PC-3 (cell line): Measurements from ENCODE around the gene RB1. TPM values are rescaled to one million over a fixed set of nuclear protein-coding genes. Genes with fewer than 3 reads are reported as not detected.
"Not testable (repeated sequence)": the region's sequence is repeated elsewhere in the genome, so short reads cannot be mapped to it uniquely, and the experiment has no call there.

Experiments
- ATAC-seq: fragments of 200-7000 bp; cut with Tn5 transposase; 2 replicates; pipeline ENCODE4 v1.9.1; 2020; ENCODE audit warnings: mild to moderate bottlenecking, moderate library complexity
- BruUV-seq: library from RNA; stranded (reverse); fragments of 400-500 nt; replicated peaks from 2 replicates; lab custom pipeline; 2021; lab: Mats Ljungman, UMichigan
- CTCF ChIA-PET: fragments of 300-600 bp; sonication (Branson Sonifier 250); formaldehyde crosslinking; loops from one replicate; lab custom pipeline; 2022; ENCODE audit warnings: antibody characterized with exemption; lab: Charles Lee
- POLR2A ChIA-PET: fragments of 300-600 bp; sonication (Branson Sonifier 250); formaldehyde crosslinking; loops from one replicate; lab custom pipeline; 2022; ENCODE audit warnings: antibody characterized with exemption; ENCODE audit not compliant: unreplicated experiment; lab: Charles Lee
- DNase-seq: peaks from one replicate; pipeline ENCODE4 v3.0.0-alpha.2; 2015
- H2AFZ ChIP-seq: fragments of 300-600 bp; sonication (generic); 2 replicates; pipeline ENCODE4 v1.6.0; 2016; ENCODE audit warnings: antibody characterized with exemption, low read length
- H3F3A ChIP-seq: fragments of 300-600 bp; sonication (generic); one replicate; pipeline ENCODE4 v1.6.0; 2017; ENCODE audit warnings: antibody characterized with exemption, low read length, control low read depth, mild to moderate bottlenecking; ENCODE audit not compliant: unreplicated experiment
- H3K27ac ChIP-seq: fragments of 300-600 bp; sonication (generic); 2 replicates; pipeline ENCODE4 v1.5.1; 2016; ENCODE audit warnings: mild to moderate bottlenecking, low read length
- H3K27me3 ChIP-seq: fragments of 300-600 bp; sonication (generic); 2 replicates; pipeline ENCODE4 v1.6.1; 2016; ENCODE audit warnings: low read length, mixed read lengths
- H3K36me3 ChIP-seq: fragments of 300-600 bp; sonication (generic); 2 replicates; pipeline ENCODE4 v1.6.1; 2016; ENCODE audit warnings: low read depth, mixed run types, low read length, mixed read lengths
- H3K4me1 ChIP-seq: fragments of 300-600 bp; sonication (generic); 2 replicates; pipeline ENCODE4 v1.5.1; 2016; ENCODE audit warnings: low read length; ENCODE audit not compliant: insufficient read depth
- H3K4me2 ChIP-seq: fragments of 300-600 bp; sonication (generic); 2 replicates; pipeline ENCODE4 v1.6.0; 2016; ENCODE audit warnings: low read length
- H3K4me3 ChIP-seq: fragments of 300-600 bp; sonication (generic); 2 replicates; pipeline ENCODE4 v1.5.1; 2016; ENCODE audit warnings: mild to moderate bottlenecking, low read length, mixed read lengths
- H3K79me2 ChIP-seq: fragments of 300-600 bp; sonication (generic); 2 replicates; pipeline ENCODE4 v1.6.1; 2017; ENCODE audit warnings: low read length, mixed read lengths
- H3K9ac ChIP-seq: fragments of 300-600 bp; sonication (generic); 2 replicates; pipeline ENCODE4 v1.6.0; 2016; ENCODE audit warnings: mild to moderate bottlenecking, low read length
- H3K9me2 ChIP-seq: fragments of 300-600 bp; sonication (generic); replicated peaks from 2 replicates; pipeline ENCODE4 v1.6.1; 2016; ENCODE audit warnings: mixed run types, low read length, mixed read lengths
- H3K9me3 ChIP-seq: fragments of 300-600 bp; sonication (generic); 2 replicates; pipeline ENCODE4 v1.6.1; 2016; ENCODE audit warnings: low read length, mixed read lengths
- H4K20me1 ChIP-seq: fragments of 300-600 bp; sonication (generic); 2 replicates; pipeline ENCODE4 v1.6.1; 2016; ENCODE audit warnings: low read length, mixed read lengths
- CTCF ChIP-seq: fragments of 300-600 bp; sonication (generic); conservative IDR thresholded peaks from 2 replicates; pipeline ENCODE4 v1.5.1; 2017; ENCODE audit warnings: antibody characterized with exemption, low read depth, mild to moderate bottlenecking, low read length
- EZH2 ChIP-seq: fragments of 300-600 bp; sonication (generic); IDR thresholded peaks from one replicate; pipeline ENCODE4 v1.6.1; 2017; ENCODE audit warnings: antibody characterized with exemption, mild to moderate bottlenecking, low read length; ENCODE audit not compliant: unreplicated experiment
- EZH2phosphoT487 ChIP-seq: fragments of 300-600 bp; sonication (generic); IDR thresholded peaks from 2 replicates; pipeline ENCODE4 v1.6.1; 2018; ENCODE audit warnings: mild to moderate bottlenecking, antibody characterized with exemption, low read length, borderline replicate concordance
- intact Hi-C: fragments of 100-400 bp; cut with micrococcal nuclease; formaldehyde crosslinking; loops from 2 replicates; pipeline ENCODE4 v1.9.0; 2023
- total RNA-seq: library from RNA; depleted of rRNA; stranded (reverse); fragments of >200 nt; gene quantifications from 2 replicates; pipeline ENCODE4 v1.2.3, GENCODE V29; 2014

The RB1 gene
- total RNA-seq, 1 experiment from 2014 or later, result 14.3 TPM

- H3K36me3 ChIP-seq, result no peaks in the 10 kb centered on the region; the same call in 1 of the 2 replicates
- no peaks in the 10 kb centered on the region for H4K20me1 ChIP-seq
- DNase-seq, result no peak
- H3K4me3 ChIP-seq, result no peak overlapping the region
- no peaks in the 10 kb centered on the region for H3K4me1 ChIP-seq
- H3K9me2 ChIP-seq, result no peaks in the 10 kb centered on the region
- ChIA-PET CTCF (no interaction called here), POLR2A (no interaction called here)
- ATAC-seq, result no peak
- no peak overlapping the region for H2AFZ ChIP-seq
- H3K79me2 ChIP-seq, result no peaks in the 10 kb centered on the region
- TF ChIP-seq EZH2phosphoT487 (no peak), EZH2 (no peak), CTCF (no peak)
- intact Hi-C loops, result no loop called here
- H3K9ac ChIP-seq, result no peak overlapping the region
- H3K27me3 ChIP-seq, result no peaks in the 10 kb centered on the region
- H3K9me3 ChIP-seq, result no peaks in the 10 kb centered on the region
- BruUV-seq, result no TSS peak
- no peak overlapping the region for H3K27ac ChIP-seq
- H3K4me2 ChIP-seq, result no peak overlapping the region
- no peaks in the 10 kb centered on the region for H3F3A ChIP-seq
These were observed 43.0 kb downstream of the RB1 start for GRCh38 chr13:48346583-48346982.

DNA sequence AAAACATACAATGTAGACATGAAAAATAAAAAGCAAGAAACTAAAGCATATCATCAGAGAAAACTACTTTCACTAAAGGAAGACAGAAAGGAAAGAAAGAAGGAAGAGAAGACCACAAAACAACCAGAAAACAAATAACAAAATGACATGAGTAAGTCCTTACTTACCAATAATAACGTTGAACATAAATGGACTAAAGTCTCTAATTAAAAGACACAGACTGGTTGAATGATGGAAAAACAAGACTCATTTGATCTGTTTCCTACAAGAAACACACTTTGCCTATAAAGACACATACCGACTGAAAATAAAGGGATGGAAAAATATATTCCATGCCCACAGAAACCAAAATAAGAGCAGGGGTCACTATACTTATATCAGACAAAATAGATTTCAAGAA lies 46.0 kb downstream of the RB1 start:
- no peaks in the 10 kb centered on the region for H4K20me1 ChIP-seq
- H3K27ac ChIP-seq, result no peak overlapping the region
- no TSS peak for BruUV-seq
- no peak overlapping the region for H3K4me3 ChIP-seq
- no peak overlapping the region for H3K4me2 ChIP-seq
- H3K4me1 ChIP-seq, result no peaks in the 10 kb centered on the region
- no peaks in the 10 kb centered on the region for H3K9me2 ChIP-seq
- H3K27me3 ChIP-seq, result no peaks in the 10 kb centered on the region
- H3K36me3 ChIP-seq, result peaks cover 12% of the 10 kb centered on the region
- intact Hi-C loops, result no loop called here
- DNase-seq (no peak), ATAC-seq (no peak)
- H3K9ac ChIP-seq, result no peak overlapping the region
- H3F3A ChIP-seq, result no peaks in the 10 kb centered on the region
- TF ChIP-seq CTCF (no peak), EZH2 (no peak), EZH2phosphoT487 (no peak)
- no peak overlapping the region for H2AFZ ChIP-seq
- H3K9me3 ChIP-seq, result 0 out of 2 replicates have a peak, but pooled peaks cover 5% of the 10 kb centered on the region
- POLR2A ChIA-PET, result no interaction called here
- CTCF ChIA-PET, result no interaction called here
- no peaks in the 10 kb centered on the region for H3K79me2 ChIP-seq

GRCh38 chr13:48353590-48353989 lies 50.0 kb downstream of the RB1 start:
- Histone ChIP-seq H3K4me2 (no peak overlapping the region), H3K9me3 (0 out of 2 replicates have a peak, but pooled peaks cover 5% of the 10 kb centered on the region), H4K20me1 (no peaks in the 10 kb centered on the region), H3K4me1 (no peaks in the 10 kb centered on the region), H3K9ac (no peak overlapping the region), H3K27me3 (no peaks in the 10 kb centered on the region), H3K9me2 (no peaks in the 10 kb centered on the region), H3K27ac (no peak overlapping the region), H3F3A (no peaks in the 10 kb centered on the region), H3K36me3 (peaks cover 12% of the 10 kb centered on the region), H3K4me3 (no peak overlapping the region), H3K79me2 (no peaks in the 10 kb centered on the region), H2AFZ (no peak overlapping the region)
- no peak for TF ChIP-seq EZH2phosphoT487
- no peak for TF ChIP-seq EZH2
- no peak for TF ChIP-seq CTCF
- CTCF ChIA-PET, result no interaction called here
- intact Hi-C loops, result no loop called here
- ATAC-seq, result no peak
- BruUV-seq, result no TSS peak
- no peak for DNase-seq
- POLR2A ChIA-PET, result no interaction called here

DNA sequence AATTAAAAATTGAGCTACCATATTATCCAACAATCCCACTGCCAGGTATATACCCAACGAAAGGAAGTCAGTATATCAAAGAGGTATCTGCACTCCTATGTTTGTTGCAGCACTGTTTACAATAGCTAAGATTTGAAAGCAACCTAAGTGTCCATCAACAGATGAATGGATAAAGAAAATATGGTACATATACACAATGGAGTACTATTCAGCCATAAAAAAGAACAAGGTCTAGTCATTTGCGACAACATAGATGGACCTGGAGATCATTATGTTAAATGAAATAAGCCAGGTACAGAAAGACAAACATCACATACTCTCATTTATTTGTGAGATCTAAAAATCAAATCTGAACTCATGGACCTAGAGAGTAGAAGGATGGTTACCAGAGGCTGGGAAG lies 52.0 kb downstream of the RB1 start:
- H3F3A ChIP-seq, H3K79me2 ChIP-seq, H2AFZ ChIP-seq, H3K4me2 ChIP-seq, H3K27me3 ChIP-seq, H3K9ac ChIP-seq, H3K9me3 ChIP-seq, BruUV-seq, H3K4me1 ChIP-seq, H3K9me2 ChIP-seq, ATAC-seq, intact Hi-C loops, H3K27ac ChIP-seq, POLR2A ChIA-PET, H3K4me3 ChIP-seq, DNase-seq, H4K20me1 ChIP-seq: not testable (repeated sequence)
- CTCF ChIA-PET, result interaction anchor here (0.7 kb wide), 1 partner anchor 224 kb away, joined by 5 read pairs; no protein-coding TSS in a partner anchor
- H3K36me3 ChIP-seq, result peaks cover 12% of the 10 kb centered on the region
